Keratinocyte (primary cell): ENCODE data around the gene TEAD3.

Experiments
- CTCF ChIP-seq, 3 experiments: IDR thresholded peaks in 1 of 3; conservative IDR thresholded peaks in 1 of 3; optimal IDR thresholded peaks in 1 of 3; 2 replicates in 2 of 3; 3 replicates in 1 of 3; pipeline versions ENCODE3 to v1.5.1; 2011; ENCODE audit warnings: low read length in 3 of 3, mild to moderate bottlenecking in 3 of 3, moderate library complexity in 2 of 3, control low read depth in 1 of 3, inconsistent platforms in 1 of 3; ENCODE audit not compliant: insufficient read depth in 2 of 3; ENCODE audit errors: extremely low read depth in 1 of 3
- EZH2 ChIP-seq: IDR thresholded peaks from one replicate; pipeline ENCODE4 v1.6.1; 2012; ENCODE audit warnings: inconsistent platforms, mild to moderate bottlenecking, low read length, moderate library complexity

GRCh38 chr6:35543459-35544193, 46.7 kb upstream of the TEAD3 start:
- TF ChIP-seq CTCF (optimal IDR thresholded peaks at IDR 0.05 in 1 of 3, IDR thresholded peaks at IDR 0.05 in 1 of 3, conservative IDR thresholded peaks at IDR 0.05 in 1 of 3; ENCODE audit: extremely low read depth in 1 of 3, insufficient read depth in 2 of 3, low read length in 3 of 3) (no peak), EZH2 (no peak)
